ENCODE data around the gene LST1.

Gene LST1

DNA sequence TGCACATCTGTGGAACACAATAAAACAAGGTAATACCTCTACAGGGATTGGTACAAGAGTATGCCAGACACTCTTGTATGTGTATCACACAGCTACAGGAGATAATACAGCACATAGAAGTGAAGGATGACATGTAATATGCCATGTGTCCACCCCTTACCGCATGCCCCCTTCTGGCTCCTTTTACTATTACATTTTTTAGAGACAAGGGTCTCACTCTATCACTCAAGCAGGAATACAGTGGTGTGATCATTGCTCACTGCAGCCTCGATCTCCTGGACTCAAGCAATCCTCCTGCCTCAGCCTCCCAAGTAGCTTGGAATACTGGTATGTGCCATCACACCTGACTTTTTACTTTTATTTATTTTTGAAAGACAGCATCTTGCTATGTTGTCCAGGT is 10.9 kb downstream of the LST1 start:
- no peaks in the 10 kb centered on the region for H3K36me3 ChIP-seq
- H3K27me3 ChIP-seq: no peaks in the 10 kb centered on the region
- TF ChIP-seq, protein P1, sequence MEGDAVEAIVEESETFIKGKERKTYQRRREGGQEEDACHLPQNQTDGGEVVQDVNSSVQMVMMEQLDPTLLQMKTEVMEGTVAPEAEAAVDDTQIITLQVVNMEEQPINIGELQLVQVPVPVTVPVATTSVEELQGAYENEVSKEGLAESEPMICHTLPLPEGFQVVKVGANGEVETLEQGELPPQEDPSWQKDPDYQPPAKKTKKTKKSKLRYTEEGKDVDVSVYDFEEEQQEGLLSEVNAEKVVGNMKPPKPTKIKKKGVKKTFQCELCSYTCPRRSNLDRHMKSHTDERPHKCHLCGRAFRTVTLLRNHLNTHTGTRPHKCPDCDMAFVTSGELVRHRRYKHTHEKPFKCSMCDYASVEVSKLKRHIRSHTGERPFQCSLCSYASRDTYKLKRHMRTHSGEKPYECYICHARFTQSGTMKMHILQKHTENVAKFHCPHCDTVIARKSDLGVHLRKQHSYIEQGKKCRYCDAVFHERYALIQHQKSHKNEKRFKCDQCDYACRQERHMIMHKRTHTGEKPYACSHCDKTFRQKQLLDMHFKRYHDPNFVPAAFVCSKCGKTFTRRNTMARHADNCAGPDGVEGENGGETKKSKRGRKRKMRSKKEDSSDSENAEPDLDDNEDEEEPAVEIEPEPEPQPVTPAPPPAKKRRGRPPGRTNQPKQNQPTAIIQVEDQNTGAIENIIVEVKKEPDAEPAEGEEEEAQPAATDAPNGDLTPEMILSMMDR (IDR thresholded peaks at IDR 0.05): peak; percentile 59
- H3K4me1 ChIP-seq (ENCODE audit: control insufficient read depth in 1 of 2, insufficient read depth in 1 of 2, low read depth in 1 of 2, low read length in 1 of 2): peaks cover 16 to 27% of the 10 kb centered on the region in 2 experiments
- H3K27ac ChIP-seq: peak overlapping the region; percentile 30
- no peaks in the 10 kb centered on the region for H3K9me3 ChIP-seq
- peak overlapping the region in 1 of 2 experiments; percentile 4 for H3K4me3 ChIP-seq (ENCODE audit: low read depth in 1 of 2, low read length in 1 of 2)

DNA sequence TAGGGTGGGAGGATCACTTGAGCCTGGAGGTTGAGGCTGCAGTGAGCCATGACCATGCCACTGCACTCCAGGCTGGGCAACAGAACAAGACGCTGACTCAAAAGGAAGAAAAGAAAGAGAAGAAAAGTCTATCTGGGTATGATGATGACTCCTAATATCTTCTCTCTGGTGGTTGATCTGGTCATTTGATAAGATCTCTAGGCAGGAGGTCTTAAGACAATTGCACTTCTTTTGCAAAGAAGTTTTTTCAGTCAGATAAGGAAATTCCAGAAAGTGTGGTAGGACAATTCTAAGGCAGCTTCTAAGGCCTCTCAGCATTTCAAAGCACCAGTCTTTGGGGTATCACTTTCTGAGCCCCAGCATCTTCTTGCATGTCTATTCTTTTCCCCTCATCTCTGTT is 21.2 kb downstream of the LST1 start:
- no peaks in the 10 kb centered on the region for H3K27me3 ChIP-seq
- H3K36me3 ChIP-seq: no peaks in the 10 kb centered on the region
- H3K4me1 ChIP-seq (ENCODE audit: control insufficient read depth in 1 of 2, insufficient read depth in 1 of 2, low read depth in 1 of 2, low read length in 1 of 2): peaks cover 0 to 6% of the 10 kb centered on the region in 2 experiments
- no peak overlapping the region for H3K27ac ChIP-seq
- TF ChIP-seq, protein P1 (IDR thresholded peaks at IDR 0.05): no peak
- no peak overlapping the region for H3K4me3 ChIP-seq (ENCODE audit: low read depth in 1 of 2, low read length in 1 of 2)
- no peaks in the 10 kb centered on the region for H3K9me3 ChIP-seq

DNA sequence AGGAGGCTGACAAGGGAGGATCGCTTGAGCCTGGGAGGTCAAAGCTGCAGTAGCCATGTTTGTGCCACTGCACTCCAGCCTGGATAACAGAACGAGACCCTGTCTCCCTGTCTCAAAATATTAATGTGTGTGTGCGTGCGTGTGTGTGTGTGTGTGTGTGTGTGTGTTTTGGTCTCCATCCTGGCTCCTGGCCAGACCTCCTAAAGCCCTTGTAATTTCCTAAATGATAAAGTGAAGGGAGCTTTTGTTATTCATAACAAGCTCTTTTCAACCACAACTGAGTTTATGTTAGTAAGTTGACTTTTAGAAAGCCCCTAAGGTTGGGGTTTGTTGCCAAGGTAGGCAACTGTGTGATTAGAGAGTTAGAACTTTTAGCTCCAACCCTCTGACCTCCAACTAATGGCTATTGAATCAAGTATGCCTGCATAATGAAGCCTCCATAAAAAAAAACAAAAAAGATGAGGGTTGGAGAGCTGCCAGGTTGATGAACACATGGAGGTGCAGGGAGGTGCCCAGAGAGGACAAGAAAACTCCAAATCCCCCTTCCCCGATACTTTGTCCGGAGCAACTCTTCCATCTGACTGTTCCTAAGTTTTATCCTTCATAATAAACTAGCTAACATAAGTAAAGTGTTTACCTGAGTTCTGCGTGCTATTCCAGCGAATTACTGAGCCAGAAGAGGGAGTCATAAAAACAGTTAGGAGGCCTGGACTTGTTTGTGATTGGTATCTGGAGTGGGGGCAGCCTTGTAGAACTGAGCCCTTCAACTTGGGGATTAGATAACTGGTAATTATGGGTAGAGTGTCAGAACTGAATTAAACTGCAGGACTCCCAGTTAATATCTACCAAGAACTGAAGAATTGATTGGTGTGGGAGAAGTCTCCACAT is 23.7 kb downstream of the LST1 start:
- Histone ChIP-seq H3K27ac (no peak overlapping the region), H3K4me1 (ENCODE audit: control insufficient read depth in 1 of 2, insufficient read depth in 1 of 2, low read depth in 1 of 2, low read length in 1 of 2) (peaks cover 16 to 22% of the 10 kb centered on the region in 2 experiments), H3K9me3 (no peaks in the 10 kb centered on the region), H3K27me3 (no peaks in the 10 kb centered on the region), H3K4me3 (ENCODE audit: low read depth in 1 of 2, low read length in 1 of 2) (no peak overlapping the region), H3K36me3 (no peaks in the 10 kb centered on the region)
- TF ChIP-seq, protein P1 (IDR thresholded peaks at IDR 0.05): no peak

DNA sequence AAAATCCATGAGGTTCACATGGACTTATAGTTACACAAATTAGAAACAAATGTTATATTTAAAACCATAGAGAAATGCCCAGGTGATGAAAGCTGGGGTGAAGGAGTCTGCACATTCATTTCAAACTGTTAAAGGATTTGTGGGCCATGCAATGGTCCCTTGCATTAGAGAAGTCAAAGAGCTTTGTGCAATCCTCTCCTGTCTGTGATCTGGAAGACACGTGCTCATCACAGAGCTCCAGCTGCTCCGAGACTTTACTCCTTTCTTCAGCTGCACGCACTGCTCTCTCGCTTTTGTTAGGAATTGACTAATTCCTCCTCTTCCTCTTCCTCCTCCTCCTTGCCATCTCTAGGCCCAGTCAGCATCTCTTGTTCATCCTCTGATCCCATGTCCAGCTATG is 24.9 kb downstream of the LST1 start:
- TF ChIP-seq, protein P1 (IDR thresholded peaks at IDR 0.05): no peak
- no peaks in the 10 kb centered on the region for H3K36me3 ChIP-seq
- no peak overlapping the region for H3K4me3 ChIP-seq (ENCODE audit: low read depth in 1 of 2, low read length in 1 of 2)
- peaks cover 28 to 34% of the 10 kb centered on the region in 2 experiments for H3K4me1 ChIP-seq (ENCODE audit: control insufficient read depth in 1 of 2, insufficient read depth in 1 of 2, low read depth in 1 of 2, low read length in 1 of 2)
- no peak overlapping the region for H3K27ac ChIP-seq
- H3K9me3 ChIP-seq: no peaks in the 10 kb centered on the region
- no peaks in the 10 kb centered on the region for H3K27me3 ChIP-seq

DNA sequence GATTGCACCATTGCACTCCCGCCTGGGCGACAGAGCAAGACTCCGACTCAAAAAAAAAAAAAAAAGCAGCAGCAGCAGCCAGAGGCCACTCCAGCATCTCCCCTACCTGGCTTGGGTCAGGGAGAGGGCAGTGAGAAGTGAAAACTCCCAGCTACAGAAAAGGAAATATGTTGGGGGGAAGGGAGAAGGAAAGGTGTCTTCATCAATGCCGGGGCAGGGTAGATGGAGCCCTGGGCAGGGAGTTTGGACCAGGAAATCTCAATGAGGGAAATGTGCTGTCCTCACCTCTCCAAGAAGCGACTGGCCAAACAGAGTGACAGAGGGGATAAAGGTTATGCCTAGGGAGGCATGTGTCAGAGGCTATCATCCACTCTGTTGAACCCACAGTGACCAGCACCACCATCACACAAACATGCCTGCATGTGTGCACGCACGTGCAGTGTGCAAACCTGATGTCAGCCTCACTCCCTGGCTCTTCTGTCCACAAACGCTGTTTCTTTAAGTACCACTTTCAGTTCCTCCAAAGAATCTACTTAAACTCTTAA is 28.1 kb downstream of the LST1 start:
- no peaks in the 10 kb centered on the region for H3K9me3 ChIP-seq
- peak overlapping the region; percentile 98 for H3K27ac ChIP-seq
- H3K27me3 ChIP-seq: no peaks in the 10 kb centered on the region
- TF ChIP-seq, protein P1 (IDR thresholded peaks at IDR 0.05): no peak
- H3K4me1 ChIP-seq (ENCODE audit: control insufficient read depth in 1 of 2, insufficient read depth in 1 of 2, low read depth in 1 of 2, low read length in 1 of 2): peaks cover 43 to 54% of the 10 kb centered on the region in 2 experiments
- H3K4me3 ChIP-seq (ENCODE audit: low read depth in 1 of 2, low read length in 1 of 2): peak overlapping the region; percentile 79 to 87
- no peaks in the 10 kb centered on the region for H3K36me3 ChIP-seq
